HG03139 (cell line): ENCODE data around the gene FOXC2.

Experiments
- ATAC-seq: cut with Tn5 transposase; IDR thresholded peaks from one replicate; pipeline ENCODE4 v1.9.1; 2021; ENCODE audit not compliant: unreplicated experiment

FOXC2 gene

GRCh38 chr16:86532526-86532815 is 34.2 kb upstream of the FOXC2 start:
- ATAC-seq, result no peak

- ATAC-seq, result no peak
Observed at GRCh38 chr16:86533076-86533475, 33.6 kb upstream of the FOXC2 start.

- ATAC-seq, result no peak
Observed at GRCh38 chr16:86533767-86534351, 32.8 kb upstream of the FOXC2 start.

GRCh38 chr16:86534779-86535615 is 31.6 kb upstream of the FOXC2 start:
- no peak for ATAC-seq

- ATAC-seq, result no peak
Observed at GRCh38 chr16:86536621-86537020, 30.0 kb upstream of the FOXC2 start.

GRCh38 chr16:86537486-86537885 is 29.1 kb upstream of the FOXC2 start:
- no peak for ATAC-seq

GRCh38 chr16:86538196-86538780 is 28.3 kb upstream of the FOXC2 start:
- no peak for ATAC-seq

GRCh38 chr16:86540894-86541293 is 25.7 kb upstream of the FOXC2 start:
- ATAC-seq, result no peak

- ATAC-seq, result no peak
Observed at GRCh38 chr16:86541560-86541959, 25.1 kb upstream of the FOXC2 start.

GRCh38 chr16:86542756-86543750 is 23.6 kb upstream of the FOXC2 start:
- no peak for ATAC-seq

GRCh38 chr16:86545481-86545880 is 21.1 kb upstream of the FOXC2 start:
- ATAC-seq, result no peak

GRCh38 chr16:86545954-86546637 is 20.5 kb upstream of the FOXC2 start:
- ATAC-seq, result no peak

- ATAC-seq, result no peak
Observed at GRCh38 chr16:86546638-86547013, 20.0 kb upstream of the FOXC2 start.

GRCh38 chr16:86547286-86547685 is 19.3 kb upstream of the FOXC2 start:
- ATAC-seq, result no peak

- no peak for ATAC-seq
Observed at GRCh38 chr16:86549076-86549892, 17.3 kb upstream of the FOXC2 start.

- ATAC-seq, result no peak
Observed at GRCh38 chr16:86549893-86550190, 16.8 kb upstream of the FOXC2 start.

- ATAC-seq, result no peak
Observed at GRCh38 chr16:86550281-86550680, 16.3 kb upstream of the FOXC2 start.

GRCh38 chr16:86553356-86553755 is 13.3 kb upstream of the FOXC2 start:
- ATAC-seq, result no peak

- ATAC-seq, result no peak
Observed at GRCh38 chr16:86554599-86554916, 12.1 kb upstream of the FOXC2 start.
